Measurements from ENCODE around the gene ALKBH4.
"Not testable (repeated sequence)": the region's sequence is repeated elsewhere in the genome, so short reads cannot be mapped to it uniquely, and the experiment has no call there.

ALKBH4 gene

GRCh38 chr7:102479209-102479584 lies 14.5 kb upstream of the ALKBH4 start:
- DNase-seq (ENCODE audit: low spot score): not testable (repeated sequence)

GRCh38 chr7:102478314-102479208 lies 13.9 kb upstream of the ALKBH4 start, which contains the start of gene POLR2J:
TSS of gene POLR2J (minus strand) at chr7:102478922. CDS start at chr7:102478860, 62 bp downstream.
- DNase-seq (ENCODE audit: low spot score): not testable (repeated sequence)

- DNase-seq (ENCODE audit: low spot score): not testable (repeated sequence)
Measured at GRCh38 chr7:102474736-102475435, 10.2 kb upstream of the ALKBH4 start.

- DNase-seq (ENCODE audit: low spot score): not testable (repeated sequence)
Measured at GRCh38 chr7:102474116-102474515, 9.5 kb upstream of the ALKBH4 start.

GRCh38 chr7:102473271-102473991 lies 8.8 kb upstream of the ALKBH4 start:
- DNase-seq (ENCODE audit: low spot score): no peak
- TF ChIP-seq CTCF (IDR thresholded peaks at IDR 0.05; ENCODE audit: extremely low read depth, missing control alignments): no peak

- no peak for TF ChIP-seq CTCF (IDR thresholded peaks at IDR 0.05; ENCODE audit: extremely low read depth, missing control alignments)
- DNase-seq (ENCODE audit: low spot score): no peak
Measured at GRCh38 chr7:102472126-102473041, 7.7 kb upstream of the ALKBH4 start.

GRCh38 chr7:102471791-102472125 lies 7.1 kb upstream of the ALKBH4 start:
- no peak for TF ChIP-seq CTCF (IDR thresholded peaks at IDR 0.05; ENCODE audit: extremely low read depth, missing control alignments)

GRCh38 chr7:102469972-102470825 lies 5.5 kb upstream of the ALKBH4 start:
- no peak for DNase-seq (ENCODE audit: low spot score)
- TF ChIP-seq CTCF (IDR thresholded peaks at IDR 0.05; ENCODE audit: extremely low read depth, missing control alignments): no peak

More at GRCh38 chr7:102471791-102472125, 7.1 kb upstream of the ALKBH4 start:
- no peak for DNase-seq (ENCODE audit: low spot score)
